ENCODE data around the gene D2HGDH.
"Not testable (repeated sequence)": the region's sequence is repeated elsewhere in the genome, so short reads cannot be mapped to it uniquely, and the experiment has no call there.

The D2HGDH gene

GRCh38 chr2:241771286-241772062 lies 37.0 kb downstream of the D2HGDH start:
- DNase-seq: no peak

GRCh38 chr2:241772063-241772499 lies 37.7 kb downstream of the D2HGDH start:
- DNase-seq: no peak

- DNase-seq: no peak
Measured at GRCh38 chr2:241773511-241774418, 39.3 kb downstream of the D2HGDH start.

GRCh38 chr2:241774419-241775222 lies 40.2 kb downstream of the D2HGDH start:
- DNase-seq: no peak

- no peak for DNase-seq
Measured at GRCh38 chr2:241775223-241776177, 41.1 kb downstream of the D2HGDH start.

GRCh38 chr2:241776336-241777169 lies 42.1 kb downstream of the D2HGDH start, which contains the start of gene GAL3ST2:
GAL3ST2 (plus strand) TSS chr2:241776822; CDS start chr2:241776956, 134 bp downstream.
- DNase-seq: no peak

- no peak for DNase-seq
Measured at GRCh38 chr2:241777170-241777685, 42.8 kb downstream of the D2HGDH start.

GRCh38 chr2:241777686-241778627 lies 43.5 kb downstream of the D2HGDH start:
- DNase-seq: no peak

- no peak for DNase-seq
Measured at GRCh38 chr2:241780939-241781569, 46.6 kb downstream of the D2HGDH start.

- not testable (repeated sequence) for DNase-seq
Measured at GRCh38 chr2:241782053-241782452, 47.6 kb downstream of the D2HGDH start.

GRCh38 chr2:241788135-241788534 lies 53.7 kb downstream of the D2HGDH start:
- DNase-seq: no peak

- DNase-seq: no peak
Measured at GRCh38 chr2:241788572-241788971, 54.1 kb downstream of the D2HGDH start.

GRCh38 chr2:241791385-241791784 lies 57.0 kb downstream of the D2HGDH start:
- not testable (repeated sequence) for DNase-seq

- DNase-seq: no peak
Measured at GRCh38 chr2:241793385-241793784, 59.0 kb downstream of the D2HGDH start.

- DNase-seq: no peak
Measured at GRCh38 chr2:241794250-241794823, 59.9 kb downstream of the D2HGDH start.

GRCh38 chr2:241795021-241795999 lies 60.9 kb downstream of the D2HGDH start:
- no peak for DNase-seq

GRCh38 chr2:241796209-241796608 lies 61.8 kb downstream of the D2HGDH start:
- no peak for DNase-seq
